ENCODE measurements around the gene DLL3. TPM values are rescaled to one million over a fixed set of nuclear protein-coding genes. Genes with fewer than 3 reads are reported as not detected.

Gene DLL3
- total RNA-seq, 1 experiment from 2014 or later, result 16.4 TPM

- Mint-ChIP-seq H3K27me3 (ENCODE audit: low read depth) (peaks cover 14% of the 10 kb centered on the region), H3K4me3 (peak overlapping the region; percentile 63), H3K4me1 (peaks cover 27% of the 10 kb centered on the region), H3K27ac (peak overlapping the region; percentile 17; the same call in 1 of the 2 replicates), H3K9me3 (no peaks in the 10 kb centered on the region; the same call in 1 of the 2 replicates), H3K36me3 (peaks cover 12% of the 10 kb centered on the region)
- POLR2A ChIA-PET, result interaction anchor here (0.6 to 1.0 kb wide), 2 partner anchors 83 to 316 kb away, joined by 4 to 8 read pairs; partner anchors contain the start of gene RPS16
- TF ChIP-seq AR (CRISPR knock-in tag; IDR thresholded peaks at IDR 0.05) (no peak), TP53 (CRISPR knock-in tag; IDR thresholded peaks at IDR 0.05) (no peak), ATF3 (CRISPR knock-in tag; conservative IDR thresholded peaks at IDR 0.05) (no peak), FOXP1 (CRISPR knock-in tag; IDR thresholded peaks at IDR 0.05; ENCODE audit: borderline replicate concordance) (no peak), CREM (CRISPR knock-in tag; IDR thresholded peaks at IDR 0.05) (no peak), FOXK1 (CRISPR knock-in tag; IDR thresholded peaks at IDR 0.05) (no peak), GABPB1 (CRISPR knock-in tag; IDR thresholded peaks at IDR 0.05) (no peak), MYBL2 (CRISPR knock-in tag; IDR thresholded peaks at IDR 0.05) (no peak), ZBTB21 (CRISPR knock-in tag; IDR thresholded peaks at IDR 0.05; ENCODE audit: borderline replicate concordance) (no peak)
- ATAC-seq (peak; percentile 10), DNase-seq (ENCODE audit: low spot score) (no peak)
- CTCF ChIA-PET, result interaction anchor here (0.6 to 3.3 kb wide), 11 partner anchors 12 to 78 kb away, joined by 3 to 24 read pairs (median 4); partner anchors contain the start of genes DLL3, EID2B and TIMM50
Observed at GRCh38 chr19:39518458-39518857, 19.7 kb downstream of the DLL3 start.

GRCh38 chr19:39518975-39519374, 20.2 kb downstream of the DLL3 start:
- no peak for DNase-seq (ENCODE audit: low spot score)
- H3K27ac Mint-ChIP-seq, result peak overlapping the region; percentile 67; the same call in 1 of the 2 replicates
- CTCF ChIA-PET, result interaction anchor here (0.8 to 3.3 kb wide), 10 partner anchors 13 to 78 kb away, joined by 3 to 24 read pairs (median 4); partner anchors contain the start of genes EID2B and TIMM50
- ATAC-seq, result no peak
- POLR2A ChIA-PET, result interaction anchor here (0.6 to 1.3 kb wide), 2 partner anchors 20 to 316 kb away, joined by 4 to 6 read pairs; no protein-coding TSS in a partner anchor
- peaks cover 9% of the 10 kb centered on the region for H3K27me3 Mint-ChIP-seq (ENCODE audit: low read depth)
- H3K36me3 Mint-ChIP-seq, result peaks cover 12% of the 10 kb centered on the region
- no peaks in the 10 kb centered on the region; the same call in 1 of the 2 replicates for H3K9me3 Mint-ChIP-seq
- H3K4me1 Mint-ChIP-seq, result peaks cover 27% of the 10 kb centered on the region
- H3K4me3 Mint-ChIP-seq, result peak overlapping the region; percentile 63
- TF ChIP-seq ARID4B (CRISPR knock-in tag; IDR thresholded peaks at IDR 0.05; ENCODE audit: borderline replicate concordance) (no peak), ZBTB43 (CRISPR knock-in tag; IDR thresholded peaks at IDR 0.05) (no peak), FOXP4 (CRISPR knock-in tag; IDR thresholded peaks at IDR 0.05) (no peak), NR3C1 (CRISPR knock-in tag; conservative IDR thresholded peaks at IDR 0.05; ENCODE audit: low read depth) (no peak), ATF1 (CRISPR knock-in tag; IDR thresholded peaks at IDR 0.05) (no peak), IRF2 (CRISPR knock-in tag; IDR thresholded peaks at IDR 0.05; ENCODE audit: borderline replicate concordance, low read depth) (no peak), TCF7 (CRISPR knock-in tag; IDR thresholded peaks at IDR 0.05; ENCODE audit: low read depth) (no peak), PRDM15 (CRISPR knock-in tag; IDR thresholded peaks at IDR 0.05) (no peak), ZNF263 (CRISPR knock-in tag; IDR thresholded peaks at IDR 0.05; ENCODE audit: low read depth) (no peak), TEAD1 (CRISPR knock-in tag; IDR thresholded peaks at IDR 0.05) (no peak), ATF3 (CRISPR knock-in tag; conservative IDR thresholded peaks at IDR 0.05) (no peak)

Measured in WTC11 (cell line).